T-helper 17 cell (primary cell): ENCODE data around the gene PNLIP. TPM values are rescaled to one million over a fixed set of nuclear protein-coding genes. Genes with fewer than 3 reads are reported as not detected.

ENCODE experiments used
- ATAC-seq: fragments of 150-1000 bp; cut with Tn5 transposase; 2 replicates; pipeline ENCODE4 v1.10.0; 2021; ENCODE audit warnings: mild to moderate bottlenecking, moderate library complexity
- DNase-seq, 3 donors: peaks; one replicate each; pipeline versions ENCODE4 v3.0.0 to v3.0.0-alpha.2; 2020 to 2021
- H3K9me3 ChIP-seq: one replicate; pipeline ENCODE4 v1.7.0; 2013; ENCODE audit warnings: low read length, mild to moderate bottlenecking; ENCODE audit not compliant: control insufficient read depth, poor library complexity, severe bottlenecking
- H3K27ac Mint-ChIP-seq: one replicate; pipeline ENCODE4 v1.8.0; 2022; ENCODE audit warnings: mild to moderate bottlenecking, moderate library complexity, mixed read lengths
- H3K27me3 Mint-ChIP-seq: one replicate; pipeline ENCODE4 v1.8.0; 2022; ENCODE audit warnings: mixed read lengths
- H3K36me3 Mint-ChIP-seq: one replicate; pipeline ENCODE4 v1.8.0; 2022; ENCODE audit warnings: low read depth, mixed read lengths
- H3K4me1 Mint-ChIP-seq: one replicate; pipeline ENCODE4 v1.8.0; 2022; ENCODE audit warnings: mild to moderate bottlenecking, mixed read lengths
- H3K4me3 Mint-ChIP-seq: one replicate; pipeline ENCODE4 v1.8.0; 2022; ENCODE audit warnings: mild to moderate bottlenecking, moderate library complexity, mixed read lengths
- total RNA-seq, 4 donors: library from RNA in 2 of 4; stranded (reverse) in 2 of 4; gene quantifications; one replicate each; pipeline ENCODE4 v1.2.3 and lab custom pipeline; 2022 to 2026

Gene PNLIP
- total RNA-seq, 2 donors from 2014 or later, result not detected

DNA sequence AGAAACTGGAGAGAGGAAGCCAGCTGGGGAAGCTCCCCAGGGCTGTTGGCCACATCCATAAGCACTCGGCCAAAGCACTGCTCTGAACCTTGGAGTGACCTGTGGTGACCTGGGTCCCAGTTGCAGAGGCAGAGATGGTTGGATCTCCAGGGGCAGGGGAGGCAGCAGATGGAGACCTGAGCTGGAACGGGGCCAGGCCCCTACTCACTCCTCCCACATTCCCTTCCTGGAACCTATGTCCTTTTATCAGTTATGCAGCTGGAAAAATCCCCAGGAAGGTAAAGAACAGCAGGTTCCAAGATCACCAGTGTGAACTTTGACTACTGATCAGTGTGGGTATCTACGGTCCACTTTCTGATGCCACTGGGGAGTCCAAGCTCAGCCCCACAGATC lies 65.4 kb downstream of the PNLIP start:
- no peaks in the 10 kb centered on the region for H3K9me3 ChIP-seq
- ATAC-seq (no peak), DNase-seq (no peak)
- peaks cover 43% of the 10 kb centered on the region for H3K27me3 Mint-ChIP-seq
- H3K27ac Mint-ChIP-seq, result no peak overlapping the region
- H3K4me3 Mint-ChIP-seq, result no peak overlapping the region
- H3K36me3 Mint-ChIP-seq, result peaks cover 2% of the 10 kb centered on the region
- no peaks in the 10 kb centered on the region for H3K4me1 Mint-ChIP-seq

DNA sequence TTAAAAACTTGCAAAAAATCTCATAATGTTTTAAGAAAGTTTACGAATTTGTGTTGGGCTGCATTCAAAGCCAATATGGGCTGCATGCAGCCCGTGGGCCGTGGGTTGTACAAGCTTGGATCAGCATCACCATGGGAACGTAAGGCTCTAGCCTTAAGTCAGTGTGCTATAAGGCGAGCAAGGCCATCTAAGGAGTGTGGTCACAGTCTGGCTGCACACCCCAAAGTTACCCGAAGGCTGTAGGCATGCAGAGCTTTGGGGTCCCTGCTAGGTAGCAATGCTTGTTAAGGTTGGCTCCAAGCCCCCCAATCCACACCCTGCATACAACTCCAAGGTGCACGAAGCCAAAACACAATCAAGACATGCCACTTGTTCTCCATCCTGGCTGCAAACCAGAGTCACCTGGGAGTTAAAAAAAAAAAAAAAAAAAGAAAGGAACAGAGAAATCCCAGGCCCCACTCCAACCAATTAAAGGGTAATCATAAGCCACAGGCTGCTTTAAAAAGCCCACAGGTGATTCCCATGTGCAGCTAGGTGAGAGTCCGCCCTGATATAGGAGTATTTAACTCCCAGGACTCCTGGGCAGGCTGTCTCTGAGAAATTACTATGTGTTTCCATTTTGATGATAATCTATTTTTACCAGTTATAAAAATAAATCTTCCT lies 66.5 kb downstream of the PNLIP start:
- no peaks in the 10 kb centered on the region for H3K9me3 ChIP-seq
- H3K36me3 Mint-ChIP-seq, result peaks cover under 1% of the 10 kb centered on the region
- no peak for DNase-seq
- no peak for ATAC-seq
- H3K27ac Mint-ChIP-seq, result no peak overlapping the region
- no peaks in the 10 kb centered on the region for H3K4me1 Mint-ChIP-seq
- peaks cover 35% of the 10 kb centered on the region for H3K27me3 Mint-ChIP-seq
- no peak overlapping the region for H3K4me3 Mint-ChIP-seq

DNA sequence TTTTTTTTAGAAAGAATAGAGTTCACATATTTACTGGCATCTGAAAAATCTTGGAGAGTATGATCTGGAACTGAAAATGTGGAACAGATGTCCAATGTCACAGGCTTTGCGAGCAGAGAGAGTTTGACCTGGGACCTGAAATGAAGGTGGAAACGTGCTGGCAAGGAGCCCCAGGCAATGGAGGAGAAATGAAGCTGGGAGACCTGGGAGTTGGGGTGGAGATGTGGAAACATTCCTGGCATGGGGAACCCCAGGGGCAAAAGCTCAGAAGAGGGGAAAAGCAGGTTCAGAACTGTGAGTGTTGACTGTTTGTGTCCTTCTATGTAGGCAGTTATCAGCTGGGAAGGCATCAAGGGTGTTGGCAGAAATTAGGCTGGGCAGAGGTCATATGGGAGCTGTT lies 67.7 kb downstream of the PNLIP start:
- no peak for DNase-seq

DNA sequence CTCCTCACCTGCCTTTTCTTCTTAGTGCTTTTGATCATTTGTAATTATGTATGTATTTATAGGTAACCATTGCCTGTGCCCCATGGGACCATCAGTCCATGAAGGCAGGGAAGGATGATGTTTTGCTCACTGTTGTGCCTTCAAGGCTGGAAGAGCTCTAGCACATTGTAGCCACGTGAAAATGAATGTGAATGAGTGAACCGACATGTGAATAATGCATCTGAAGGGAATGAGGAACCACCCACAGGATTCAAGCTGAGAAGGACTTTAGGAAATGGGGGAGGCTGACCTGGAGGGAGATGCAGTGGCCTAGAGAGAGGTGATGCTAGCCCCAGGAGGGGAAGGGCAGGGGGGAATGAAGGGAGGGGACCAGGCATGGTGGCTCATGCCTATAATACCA lies 69.1 kb downstream of the PNLIP start:
- Mint-ChIP-seq H3K4me3 (no peak overlapping the region), H3K36me3 (peaks cover 2% of the 10 kb centered on the region), H3K27me3 (peaks cover 21% of the 10 kb centered on the region), H3K27ac (no peak overlapping the region), H3K4me1 (no peaks in the 10 kb centered on the region)
- no peaks in the 10 kb centered on the region for H3K9me3 ChIP-seq
- DNase-seq (no peak), ATAC-seq (no peak)

More for the DNA sequence above, 67.7 kb downstream of the PNLIP start:
- no peaks in the 10 kb centered on the region for H3K9me3 ChIP-seq
- H3K4me3 Mint-ChIP-seq, result no peak overlapping the region
- no peak overlapping the region for H3K27ac Mint-ChIP-seq
- no peak for ATAC-seq
- H3K27me3 Mint-ChIP-seq, result peaks cover 29% of the 10 kb centered on the region
- H3K36me3 Mint-ChIP-seq, result no peaks in the 10 kb centered on the region
- H3K4me1 Mint-ChIP-seq, result no peaks in the 10 kb centered on the region

DNA sequence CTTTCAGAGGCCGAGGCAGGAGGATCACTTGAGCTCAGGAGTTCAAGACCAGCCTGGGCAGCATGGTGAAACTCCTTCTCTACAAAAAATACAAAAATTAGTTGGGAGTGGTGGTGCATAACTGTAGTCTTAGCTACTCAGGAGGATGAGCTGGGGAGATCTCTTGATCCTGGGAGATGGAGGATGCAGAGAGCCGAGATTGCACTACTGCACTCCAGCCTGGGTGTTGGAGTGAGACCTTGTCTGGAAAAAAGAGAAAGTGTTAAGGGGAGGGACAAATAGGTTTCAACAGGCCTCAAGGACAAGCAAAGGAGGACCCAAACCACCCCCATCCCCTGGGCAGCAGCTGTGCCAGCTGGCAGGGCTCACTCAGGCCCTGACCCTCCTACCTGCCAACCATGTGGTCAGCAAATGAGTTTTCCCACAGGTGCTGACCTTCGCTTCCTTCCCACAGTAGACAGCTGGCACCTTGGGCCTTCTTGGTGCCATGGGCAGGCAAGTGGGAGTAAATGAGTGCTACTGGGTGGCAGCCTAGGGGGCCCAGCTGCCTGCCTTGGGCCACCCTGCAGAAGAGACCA lies 69.6 kb downstream of the PNLIP start:
- no peak overlapping the region for H3K27ac Mint-ChIP-seq
- no peaks in the 10 kb centered on the region for H3K4me1 Mint-ChIP-seq
- peaks cover 2% of the 10 kb centered on the region for H3K36me3 Mint-ChIP-seq
- ATAC-seq, result no peak
- no peaks in the 10 kb centered on the region for H3K9me3 ChIP-seq
- DNase-seq, result no peak
- H3K27me3 Mint-ChIP-seq, result peaks cover 17% of the 10 kb centered on the region
- no peak overlapping the region for H3K4me3 Mint-ChIP-seq

Other genes starting within 250 kb of the PNLIP start
- gene CCDC172, start 221.5 kb upstream of the PNLIP start, total RNA-seq, result not detected
- not detected for gene PNLIPRP3, start 118.1 kb upstream of the PNLIP start, total RNA-seq
- gene PNLIPRP1, start 45.0 kb downstream of the PNLIP start, total RNA-seq, result not detected
- not detected for gene PNLIPRP2, start 75.0 kb downstream of the PNLIP start, total RNA-seq
- under 1 TPM; 0.37 to 0.62 TPM for gene HSPA12A, start 196.6 kb downstream of the PNLIP start, total RNA-seq